Tibial nerve (tissue), 4 donors: Measurements from ENCODE around the gene SPHKAP. TPM values are rescaled to one million over a fixed set of nuclear protein-coding genes. Genes with fewer than 3 reads are reported as not detected.

ENCODE experiments used
- DNase-seq, 2 donors: peaks; one replicate each; pipeline ENCODE4 v3.0.0-alpha.2; 2019; ENCODE audit warnings: low spot score in 2 of 2
- H3K27ac ChIP-seq, 4 donors: fragments of 200-600 bp; sonication (generic) in 3 of 4; one replicate each; pipeline ENCODE4 v1.5.1; 2017 to 2019; ENCODE audit warnings: mild to moderate bottlenecking in 1 of 4
- H3K27me3 ChIP-seq, 2 donors: fragments of 200-600 bp; sonication (generic) in 1 of 2; one replicate each; pipeline versions ENCODE4 v1.5.1 to v1.6.0; 2017 to 2019
- H3K36me3 ChIP-seq, 3 donors: fragments of 200-600 bp; sonication (generic); one replicate each; pipeline ENCODE4 v1.5.1; 2018 to 2019
- H3K4me1 ChIP-seq, 4 donors: fragments of 200-600 bp; sonication (generic) in 3 of 4; one replicate each; pipeline ENCODE4 v1.5.1; 2017 to 2019
- H3K4me3 ChIP-seq, 4 donors: fragments of 200-600 bp; sonication (generic) in 3 of 4; one replicate each; pipeline ENCODE4 v1.5.1; 2017 to 2019; ENCODE audit warnings: mild to moderate bottlenecking in 1 of 4, moderate library complexity in 1 of 4
- H3K9me3 ChIP-seq, 4 donors: fragments of 200-600 bp; sonication (generic) in 3 of 4; one replicate each; pipeline ENCODE4 v1.5.1; 2017 to 2019
- EP300 ChIP-seq, 2 donors: sonication (generic); formaldehyde crosslinking; IDR thresholded peaks; one replicate each; pipeline ENCODE4 v1.6.1; 2017; ENCODE audit warnings: antibody characterized with exemption in 2 of 2, mild to moderate bottlenecking in 1 of 2
- POLR2A ChIP-seq, 2 donors: fragments of 450-650 bp; IDR thresholded peaks; one replicate each; pipeline ENCODE4 v1.6.1; 2017; ENCODE audit warnings: antibody characterized with exemption in 2 of 2, mild to moderate bottlenecking in 2 of 2, moderate library complexity in 2 of 2
- WGBS, 2 donors: methylation state at CpG; one replicate each; pipeline ENCODE4 v1.1.5; 2018; 5-methylcytosine and 5-hydroxymethylcytosine counted together
- total RNA-seq, 4 donors: library from RNA; depleted of rRNA; stranded (reverse); fragments of >200 nt; gene quantifications; one replicate each; pipeline ENCODE4 v1.1.0, GENCODE V29; 2016
- TF ChIP-seq, protein P1 (sequence below), 5 experiments: fragments of 200-600 bp in 3 of 5; fragments of 450-650 bp in 2 of 5; sonication (generic) in 3 of 5; IDR thresholded peaks; one replicate each; pipeline ENCODE4 v1.5.1; 2016 to 2019; ENCODE audit warnings: antibody characterized with exemption in 5 of 5, mild to moderate bottlenecking in 3 of 5, moderate library complexity in 2 of 5

SPHKAP gene
- total RNA-seq, 4 donors from 2014 or later = not detected

DNA sequence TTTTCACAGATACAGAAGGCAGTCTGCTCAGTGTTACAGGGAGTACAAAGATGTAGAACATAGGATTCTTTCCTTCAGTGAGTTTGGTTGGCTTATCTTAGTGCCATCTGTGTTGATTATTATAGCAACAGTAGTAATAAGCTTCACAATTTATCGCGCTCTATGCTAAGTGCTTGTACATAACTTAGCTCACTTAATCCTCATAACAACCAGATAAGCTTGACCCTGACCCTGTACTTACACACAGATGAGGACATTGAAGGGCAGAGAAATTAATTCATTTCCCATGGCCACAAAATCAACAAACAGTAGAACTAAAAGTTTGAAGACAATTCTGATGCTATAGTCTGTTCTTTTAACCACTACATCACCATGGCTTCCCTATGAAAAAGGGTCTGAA, 121.8 kb downstream of the SPHKAP start:
- H3K9me3 ChIP-seq = no peaks in the 10 kb centered on the region
- no peaks in the 10 kb centered on the region for H3K36me3 ChIP-seq
- no peaks in the 10 kb centered on the region for H3K27me3 ChIP-seq
- WGBS, 2 donors = 80 to 82% methylated on average over 2 of the region's 2 CpGs
- DNase-seq = no peak
- H3K4me3 ChIP-seq = no peak overlapping the region
- H3K4me1 ChIP-seq = no peaks in the 10 kb centered on the region
- TF ChIP-seq POLR2A (IDR thresholded peaks at IDR 0.05) = no peak
- TF ChIP-seq EP300 (IDR thresholded peaks at IDR 0.05) = no peak
- TF ChIP-seq, protein P1, sequence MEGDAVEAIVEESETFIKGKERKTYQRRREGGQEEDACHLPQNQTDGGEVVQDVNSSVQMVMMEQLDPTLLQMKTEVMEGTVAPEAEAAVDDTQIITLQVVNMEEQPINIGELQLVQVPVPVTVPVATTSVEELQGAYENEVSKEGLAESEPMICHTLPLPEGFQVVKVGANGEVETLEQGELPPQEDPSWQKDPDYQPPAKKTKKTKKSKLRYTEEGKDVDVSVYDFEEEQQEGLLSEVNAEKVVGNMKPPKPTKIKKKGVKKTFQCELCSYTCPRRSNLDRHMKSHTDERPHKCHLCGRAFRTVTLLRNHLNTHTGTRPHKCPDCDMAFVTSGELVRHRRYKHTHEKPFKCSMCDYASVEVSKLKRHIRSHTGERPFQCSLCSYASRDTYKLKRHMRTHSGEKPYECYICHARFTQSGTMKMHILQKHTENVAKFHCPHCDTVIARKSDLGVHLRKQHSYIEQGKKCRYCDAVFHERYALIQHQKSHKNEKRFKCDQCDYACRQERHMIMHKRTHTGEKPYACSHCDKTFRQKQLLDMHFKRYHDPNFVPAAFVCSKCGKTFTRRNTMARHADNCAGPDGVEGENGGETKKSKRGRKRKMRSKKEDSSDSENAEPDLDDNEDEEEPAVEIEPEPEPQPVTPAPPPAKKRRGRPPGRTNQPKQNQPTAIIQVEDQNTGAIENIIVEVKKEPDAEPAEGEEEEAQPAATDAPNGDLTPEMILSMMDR (IDR thresholded peaks at IDR 0.05) = no peak
- H3K27ac ChIP-seq = no peak overlapping the region

DNA sequence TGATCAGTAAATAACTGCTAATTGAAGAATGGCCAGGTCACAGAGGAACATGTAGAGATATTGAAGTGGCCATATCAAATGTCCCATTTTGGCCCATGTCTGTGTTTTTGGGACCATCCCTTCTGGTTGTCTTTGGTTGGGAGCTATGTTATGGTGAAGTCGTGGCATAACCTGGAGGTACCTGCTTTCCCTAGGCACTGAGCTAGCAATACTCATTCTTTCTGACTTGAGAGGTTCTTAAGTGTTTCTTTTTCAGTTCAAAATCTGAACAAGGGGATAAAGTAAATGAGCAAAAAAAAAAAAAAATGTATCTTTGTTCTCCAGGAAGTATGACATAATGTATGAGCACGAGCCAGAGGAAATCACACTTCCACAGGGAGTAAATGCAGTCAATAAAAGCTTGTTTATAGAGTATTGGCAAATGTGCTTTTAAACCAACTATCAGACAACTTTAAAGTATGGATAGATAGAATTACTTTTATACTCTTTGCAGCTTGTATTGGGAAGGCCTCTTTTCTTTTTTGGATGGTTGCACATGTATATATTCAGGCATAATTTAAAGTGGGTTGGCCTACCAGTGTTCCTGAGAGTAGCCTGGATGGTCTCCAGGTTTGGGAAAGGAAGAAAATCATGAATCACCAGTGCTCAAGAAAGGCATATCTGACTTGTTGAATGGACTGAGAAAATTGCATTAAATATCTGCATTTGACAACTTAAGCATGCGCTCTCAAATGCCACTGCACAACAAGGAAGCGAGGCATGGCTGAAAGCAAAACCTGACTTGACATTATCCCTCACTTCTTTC, 125.0 kb downstream of the SPHKAP start:
- Histone ChIP-seq H3K27ac (no peak overlapping the region), H3K27me3 (no peaks in the 10 kb centered on the region), H3K9me3 (no peaks in the 10 kb centered on the region), H3K4me1 (no peaks in the 10 kb centered on the region), H3K4me3 (no peak overlapping the region), H3K36me3 (no peaks in the 10 kb centered on the region)
- TF ChIP-seq, protein P1 (IDR thresholded peaks at IDR 0.05) = no peak
- TF ChIP-seq POLR2A (IDR thresholded peaks at IDR 0.05) = no peak
- no peak for TF ChIP-seq EP300 (IDR thresholded peaks at IDR 0.05)
- no peak for DNase-seq
- 59 to 65% methylated on average over 4 of the region's 4 CpGs for WGBS, 2 donors

DNA sequence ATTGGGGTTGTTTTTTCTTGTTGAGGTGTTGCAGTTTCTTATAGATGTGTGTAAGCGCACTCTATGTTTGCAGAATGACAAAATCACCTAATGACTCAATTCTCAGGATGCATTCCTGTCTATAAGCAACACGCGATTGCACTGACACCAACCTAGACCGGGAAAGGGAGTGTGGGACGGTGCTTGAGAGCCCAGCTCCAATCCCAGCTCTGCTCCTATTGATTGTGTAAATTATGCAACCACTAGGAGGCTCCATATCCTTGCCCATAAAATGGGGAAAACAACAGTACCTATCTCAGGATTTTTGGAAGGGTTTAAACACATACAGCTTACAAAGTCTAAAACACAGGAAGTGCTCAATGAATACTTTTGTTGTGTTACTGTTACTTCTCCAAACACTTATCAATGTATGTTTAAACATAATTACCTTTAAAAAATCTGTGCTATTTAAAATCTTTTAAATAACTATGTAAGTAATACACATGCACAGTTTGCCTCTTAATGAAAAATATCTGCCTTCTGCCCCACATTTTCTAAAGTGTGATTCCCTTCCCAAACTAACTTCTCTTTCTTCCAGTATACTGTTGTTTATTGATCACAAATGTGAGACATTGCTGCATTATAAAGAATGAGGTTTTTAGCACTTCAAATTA, 132.5 kb downstream of the SPHKAP start:
- no peak for DNase-seq
- H3K27me3 ChIP-seq = no peaks in the 10 kb centered on the region
- WGBS, 2 donors = 21 to 24% methylated on average over 5 of the region's 5 CpGs
- TF ChIP-seq, protein P1 (IDR thresholded peaks at IDR 0.05) = peak in 3 of 5 experiments; percentile 10 to 33 (median 27)
- TF ChIP-seq EP300 (IDR thresholded peaks at IDR 0.05) = no peak
- no peak for TF ChIP-seq POLR2A (IDR thresholded peaks at IDR 0.05)
- H3K9me3 ChIP-seq = no peaks in the 10 kb centered on the region
- H3K4me1 ChIP-seq = no peaks in the 10 kb centered on the region
- no peak overlapping the region for H3K4me3 ChIP-seq
- H3K36me3 ChIP-seq = no peaks in the 10 kb centered on the region
- H3K27ac ChIP-seq = no peak overlapping the region

DNA sequence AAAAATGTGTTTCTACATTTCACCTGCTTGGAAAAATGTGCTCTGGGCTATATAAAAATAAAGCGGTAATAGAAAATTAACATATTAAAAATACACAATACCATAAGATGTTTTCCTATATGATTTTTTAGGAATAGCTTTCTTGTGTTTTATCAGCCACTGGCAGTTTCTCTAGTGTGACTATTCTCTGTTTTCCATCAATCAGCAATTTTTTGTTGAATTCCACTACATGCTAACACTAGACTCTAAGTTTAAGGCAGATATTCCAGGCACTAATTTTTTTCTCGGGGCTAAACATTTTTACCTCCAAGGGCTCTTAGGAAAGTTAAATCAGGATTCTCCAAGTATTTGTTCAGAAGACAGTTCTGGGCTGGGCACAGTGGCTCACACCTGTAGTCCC, 140.5 kb downstream of the SPHKAP start:
- no peaks in the 10 kb centered on the region for H3K36me3 ChIP-seq
- H3K9me3 ChIP-seq = no peaks in the 10 kb centered on the region
- no peak overlapping the region for H3K27ac ChIP-seq
- TF ChIP-seq EP300 (IDR thresholded peaks at IDR 0.05) (no peak), POLR2A (IDR thresholded peaks at IDR 0.05) (no peak)
- TF ChIP-seq, protein P1 (IDR thresholded peaks at IDR 0.05) = no peak
- H3K4me3 ChIP-seq = no peak overlapping the region
- WGBS, 2 donors = 92 to 93% methylated on average over 2 of the region's 2 CpGs
- no peaks in the 10 kb centered on the region for H3K4me1 ChIP-seq
- no peak for DNase-seq
- H3K27me3 ChIP-seq = no peaks in the 10 kb centered on the region
